Osteocyte (in vitro differentiated cells): ENCODE measurements around the gene PPP2R1B. TPM values are rescaled to one million over a fixed set of nuclear protein-coding genes. Genes with fewer than 3 reads are reported as not detected.
"Not testable (repeated sequence)": the region's sequence is repeated elsewhere in the genome, so short reads cannot be mapped to it uniquely, and the experiment has no call there.

Source experiments
- DNase-seq: peaks from one replicate; pipeline ENCODE4 v3.0.0; 2021; ENCODE audit warnings: mixed read lengths; ENCODE audit not compliant: unreplicated experiment; ENCODE audit errors: extremely low spot score
- H3K27ac Mint-ChIP-seq: one replicate; pipeline ENCODE4 v1.8.0; 2021; ENCODE audit warnings: mild to moderate bottlenecking, mixed read lengths; ENCODE audit not compliant: unreplicated experiment
- H3K27me3 Mint-ChIP-seq: one replicate; pipeline ENCODE4 v1.8.0; 2021; ENCODE audit warnings: mixed read lengths; ENCODE audit not compliant: unreplicated experiment
- H3K36me3 Mint-ChIP-seq: one replicate; pipeline ENCODE4 v1.8.0; 2021; ENCODE audit warnings: mixed read lengths; ENCODE audit not compliant: unreplicated experiment
- H3K4me1 Mint-ChIP-seq: one replicate; pipeline ENCODE4 v1.8.0; 2021; ENCODE audit warnings: mixed read lengths; ENCODE audit not compliant: unreplicated experiment
- H3K4me3 Mint-ChIP-seq: one replicate; pipeline ENCODE4 v1.8.0; 2021; ENCODE audit warnings: mild to moderate bottlenecking, moderate library complexity, mixed read lengths; ENCODE audit not compliant: unreplicated experiment
- H3K9me3 Mint-ChIP-seq: one replicate; pipeline ENCODE4 v1.8.0; 2021; ENCODE audit warnings: mixed read lengths; ENCODE audit not compliant: unreplicated experiment
- total RNA-seq: library from RNA; stranded (reverse); gene quantifications from 2 replicates; pipeline ENCODE4 v1.2.1, GENCODE V29; 2021
- TF ChIP-seq, protein P1 (sequence below): fragments of 200-600 bp; sonication (generic); IDR thresholded peaks from 2 replicates; pipeline ENCODE4 v1.5.0; 2021; ENCODE audit warnings: antibody characterized with exemption, mild to moderate bottlenecking, moderate library complexity

PPP2R1B gene
- total RNA-seq, 1 donor from 2014 or later: 26.0 TPM

DNA sequence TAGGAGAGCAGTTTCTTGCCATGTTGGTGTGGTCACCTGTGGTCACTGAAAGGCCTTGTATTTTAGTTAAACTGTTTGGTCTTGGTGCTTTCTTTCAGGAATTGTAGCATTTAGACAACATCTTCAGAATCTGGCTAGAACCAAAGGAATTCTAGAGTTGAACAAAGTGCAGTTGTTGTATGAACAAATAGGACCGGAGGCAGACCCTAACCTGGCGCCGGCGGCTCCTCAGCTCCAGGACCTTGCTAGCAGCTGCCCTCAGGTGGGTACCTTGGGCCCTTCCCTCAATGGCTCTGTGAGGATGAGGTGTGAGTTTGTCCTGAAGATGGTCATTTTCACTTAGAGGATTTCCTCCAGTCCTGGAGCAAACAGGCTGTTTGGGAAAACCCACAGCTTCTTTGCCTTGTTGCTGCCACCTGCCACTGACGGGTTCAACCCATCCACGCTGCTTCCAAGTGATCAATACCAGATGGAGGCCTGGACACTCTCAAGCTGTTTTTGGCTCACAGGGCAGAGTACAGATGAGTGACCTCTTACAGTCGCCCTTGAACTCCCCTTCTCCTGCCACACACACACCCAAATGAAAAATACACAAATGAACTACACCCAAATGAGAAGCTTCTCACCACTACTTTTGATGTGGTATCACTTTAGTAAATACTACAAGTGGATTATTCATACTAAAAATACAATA is 45.2 kb downstream of the PPP2R1B start:
- TF ChIP-seq, protein P1, sequence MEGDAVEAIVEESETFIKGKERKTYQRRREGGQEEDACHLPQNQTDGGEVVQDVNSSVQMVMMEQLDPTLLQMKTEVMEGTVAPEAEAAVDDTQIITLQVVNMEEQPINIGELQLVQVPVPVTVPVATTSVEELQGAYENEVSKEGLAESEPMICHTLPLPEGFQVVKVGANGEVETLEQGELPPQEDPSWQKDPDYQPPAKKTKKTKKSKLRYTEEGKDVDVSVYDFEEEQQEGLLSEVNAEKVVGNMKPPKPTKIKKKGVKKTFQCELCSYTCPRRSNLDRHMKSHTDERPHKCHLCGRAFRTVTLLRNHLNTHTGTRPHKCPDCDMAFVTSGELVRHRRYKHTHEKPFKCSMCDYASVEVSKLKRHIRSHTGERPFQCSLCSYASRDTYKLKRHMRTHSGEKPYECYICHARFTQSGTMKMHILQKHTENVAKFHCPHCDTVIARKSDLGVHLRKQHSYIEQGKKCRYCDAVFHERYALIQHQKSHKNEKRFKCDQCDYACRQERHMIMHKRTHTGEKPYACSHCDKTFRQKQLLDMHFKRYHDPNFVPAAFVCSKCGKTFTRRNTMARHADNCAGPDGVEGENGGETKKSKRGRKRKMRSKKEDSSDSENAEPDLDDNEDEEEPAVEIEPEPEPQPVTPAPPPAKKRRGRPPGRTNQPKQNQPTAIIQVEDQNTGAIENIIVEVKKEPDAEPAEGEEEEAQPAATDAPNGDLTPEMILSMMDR: no peak
- DNase-seq: no peak
- H3K4me1 Mint-ChIP-seq: peaks cover 26% of the 10 kb centered on the region
- no peak overlapping the region for H3K27ac Mint-ChIP-seq
- H3K27me3 Mint-ChIP-seq: no peaks in the 10 kb centered on the region
- H3K4me3 Mint-ChIP-seq: no peak overlapping the region
- peaks cover 55% of the 10 kb centered on the region for H3K36me3 Mint-ChIP-seq
- no peaks in the 10 kb centered on the region for H3K9me3 Mint-ChIP-seq

DNA sequence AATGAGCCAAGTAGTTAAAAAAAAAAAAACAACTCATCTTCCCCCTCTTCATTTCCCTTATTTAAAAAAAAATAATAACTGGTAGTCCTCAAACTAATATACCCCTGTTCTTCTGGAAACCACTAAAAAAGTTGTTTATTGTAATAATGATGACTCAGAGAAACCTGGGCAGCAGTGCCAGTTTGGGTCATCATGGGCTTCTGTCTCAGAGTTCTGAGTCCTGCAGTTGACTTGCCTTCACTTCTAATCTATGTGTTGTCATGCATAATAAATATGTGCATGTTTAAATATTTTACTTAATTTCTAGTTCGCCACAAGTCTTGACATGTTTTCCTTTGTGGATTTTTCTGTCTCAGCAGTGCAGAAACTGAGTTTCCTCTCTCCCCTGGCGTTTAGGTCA is 46.8 kb downstream of the PPP2R1B start:
- no peak for DNase-seq
- Mint-ChIP-seq H3K27me3 (no peaks in the 10 kb centered on the region), H3K27ac (peak overlapping the region; percentile 79), H3K36me3 (peaks cover 47% of the 10 kb centered on the region), H3K4me1 (peaks cover 26% of the 10 kb centered on the region), H3K9me3 (no peaks in the 10 kb centered on the region), H3K4me3 (no peak overlapping the region)
- TF ChIP-seq, protein P1: no peak

DNA sequence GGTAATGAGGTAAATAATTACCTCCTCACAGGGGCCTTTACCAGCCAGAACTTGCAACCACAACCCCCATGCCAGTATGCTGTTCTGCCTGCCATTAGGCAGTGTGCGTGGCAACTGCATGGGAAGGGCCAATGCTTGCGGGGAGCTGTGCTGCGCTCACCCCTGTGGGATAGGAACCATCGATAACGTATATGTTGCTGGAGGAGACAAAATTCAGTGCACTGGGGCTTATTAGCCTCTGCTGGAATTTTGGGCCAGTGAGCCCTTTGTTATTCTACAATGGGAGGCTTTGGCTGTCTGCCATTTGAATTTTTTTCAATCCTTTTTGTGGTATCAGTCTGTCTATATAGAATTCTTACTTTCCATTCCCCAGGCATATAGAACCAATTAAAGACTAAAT is 47.3 kb downstream of the PPP2R1B start:
- no peak overlapping the region for H3K4me3 Mint-ChIP-seq
- H3K27ac Mint-ChIP-seq: peak overlapping the region; percentile 79
- no peak for DNase-seq

DNA sequence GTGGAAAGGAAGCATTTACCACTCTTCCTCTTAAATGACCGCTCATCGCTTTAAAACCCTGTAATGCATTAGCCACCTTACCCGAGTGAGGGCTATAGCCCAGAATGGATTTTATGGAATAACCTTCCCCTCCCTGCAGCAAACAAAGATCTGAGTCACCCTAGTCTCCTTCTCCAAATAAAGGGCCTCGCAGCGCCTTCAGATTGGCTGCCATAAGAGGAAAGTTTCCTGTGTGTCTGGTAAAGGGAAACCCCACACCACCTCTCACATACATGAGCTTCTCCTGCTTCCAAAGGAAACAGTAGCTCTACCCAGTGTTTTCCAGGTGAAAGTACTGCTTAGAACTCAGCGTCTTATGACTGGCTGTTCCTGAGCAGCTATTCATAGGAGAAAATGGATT is 47.8 kb downstream of the PPP2R1B start:
- peaks cover 55% of the 10 kb centered on the region for H3K36me3 Mint-ChIP-seq
- no peaks in the 10 kb centered on the region for H3K27me3 Mint-ChIP-seq
- H3K9me3 Mint-ChIP-seq: no peaks in the 10 kb centered on the region
- H3K4me3 Mint-ChIP-seq: no peak overlapping the region
- no peak for DNase-seq
- peaks cover 26% of the 10 kb centered on the region for H3K4me1 Mint-ChIP-seq
- TF ChIP-seq, protein P1: no peak
- H3K27ac Mint-ChIP-seq: peak overlapping the region; percentile 79

More for the DNA sequence above, 47.3 kb downstream of the PPP2R1B start:
- TF ChIP-seq, protein P1: no peak
- peaks cover 26% of the 10 kb centered on the region for H3K4me1 Mint-ChIP-seq
- H3K27me3 Mint-ChIP-seq: no peaks in the 10 kb centered on the region
- H3K9me3 Mint-ChIP-seq: no peaks in the 10 kb centered on the region
- H3K36me3 Mint-ChIP-seq: peaks cover 52% of the 10 kb centered on the region

DNA sequence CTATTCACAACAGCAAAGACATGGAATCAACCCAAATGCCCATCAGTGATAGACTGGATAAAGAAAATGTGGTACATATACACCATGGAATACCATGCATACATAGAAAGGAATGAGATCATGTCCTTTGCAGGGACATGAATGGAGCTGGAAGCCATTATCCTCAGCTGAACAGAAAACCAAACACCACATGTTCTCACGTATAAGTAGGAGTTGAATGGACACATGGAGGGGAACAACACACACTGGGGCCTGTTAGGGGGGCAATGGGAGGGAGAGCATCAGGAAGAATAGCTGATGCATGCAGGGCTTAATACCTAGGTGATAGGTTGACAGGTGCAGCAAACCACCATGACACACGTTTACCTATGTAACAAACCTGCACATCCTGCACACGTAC is 48.5 kb downstream of the PPP2R1B start:
- Mint-ChIP-seq H3K36me3 (peaks cover 52% of the 10 kb centered on the region), H3K27ac (peak overlapping the region; percentile 10)
- H3K27me3 Mint-ChIP-seq: not testable (repeated sequence)

More for the DNA sequence above, 48.5 kb downstream of the PPP2R1B start:
- not testable (repeated sequence) for DNase-seq, H3K4me3 Mint-ChIP-seq, H3K9me3 Mint-ChIP-seq
- peaks cover 26% of the 10 kb centered on the region for H3K4me1 Mint-ChIP-seq
